HG02623 (cell line): ENCODE data around the gene NEDD9.

Experiments
- ATAC-seq: cut with Tn5 transposase; IDR thresholded peaks from one replicate; pipeline ENCODE4 v1.9.1; 2021; ENCODE audit warnings: moderate library complexity; ENCODE audit not compliant: unreplicated experiment

The NEDD9 gene

DNA sequence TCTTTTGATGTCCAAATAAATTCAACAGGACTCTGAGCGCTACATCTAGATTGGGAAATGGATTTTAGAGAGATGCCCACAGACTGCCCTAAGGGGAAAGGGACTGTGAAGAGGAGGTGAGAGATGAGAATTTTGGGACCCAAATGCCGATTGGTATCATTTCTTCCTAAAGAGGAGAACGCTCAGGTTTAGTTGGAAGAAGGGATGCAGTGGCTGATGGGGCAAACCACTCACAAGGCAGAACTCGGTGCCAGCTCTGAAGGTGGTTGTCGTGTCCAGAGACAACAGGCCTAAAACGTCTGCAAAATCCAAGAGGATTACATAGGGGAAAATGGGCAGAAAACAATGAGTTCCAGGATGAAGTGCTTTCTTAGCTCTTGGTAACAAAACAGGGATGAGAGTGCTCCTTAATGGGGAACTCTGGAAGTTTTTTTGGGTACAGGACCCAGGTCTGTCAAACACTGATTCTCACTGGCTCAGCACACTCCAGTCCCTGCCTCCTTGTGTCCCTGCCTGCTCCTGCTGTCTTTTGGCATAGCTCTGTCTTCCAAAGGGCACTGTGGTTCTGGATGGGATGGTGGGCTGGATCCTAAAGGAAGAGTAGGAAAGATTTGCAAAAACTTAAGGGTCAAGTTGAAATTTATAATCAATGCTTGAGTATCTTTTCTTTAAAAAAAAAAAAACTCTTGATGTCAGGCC is 29.0 kb downstream of the NEDD9 start:
- ATAC-seq = no peak

DNA sequence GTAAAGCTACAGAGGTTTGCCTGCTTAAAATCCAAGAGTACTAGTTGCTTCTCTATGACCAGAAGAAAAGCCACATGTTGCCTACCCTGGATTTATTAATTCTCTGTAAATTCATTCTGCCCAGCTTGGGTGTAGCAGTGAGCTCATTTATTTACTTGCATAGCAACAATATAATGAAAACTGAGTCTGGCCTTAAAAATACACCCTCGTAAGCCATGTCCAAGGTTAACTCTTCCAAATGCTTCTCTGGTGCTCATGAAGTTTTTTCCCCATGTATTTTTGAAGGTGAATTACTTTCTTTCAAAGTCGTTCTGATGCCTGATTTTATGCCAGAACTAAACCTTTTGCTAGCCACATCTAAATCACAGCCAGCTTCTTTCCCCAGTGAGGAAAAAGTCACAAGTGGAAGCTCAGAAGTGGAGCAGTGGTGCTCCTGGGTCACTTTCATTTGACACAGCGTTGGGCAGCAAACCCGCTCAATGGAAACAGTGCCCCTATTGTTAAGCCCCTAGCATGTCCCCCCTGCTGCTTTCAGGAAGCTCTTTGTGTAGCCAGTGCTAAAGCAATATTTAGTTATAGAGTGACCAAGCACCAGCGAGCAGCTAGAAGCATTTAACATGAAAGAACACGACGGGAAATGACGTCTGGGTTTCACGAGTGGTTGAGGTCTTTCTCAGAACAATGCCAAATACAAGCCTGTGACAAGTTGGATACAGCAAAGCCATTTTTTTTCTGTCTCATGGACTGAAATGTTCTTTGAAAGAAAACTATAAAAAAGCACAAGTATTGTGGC is 29.8 kb downstream of the NEDD9 start:
- no peak for ATAC-seq

DNA sequence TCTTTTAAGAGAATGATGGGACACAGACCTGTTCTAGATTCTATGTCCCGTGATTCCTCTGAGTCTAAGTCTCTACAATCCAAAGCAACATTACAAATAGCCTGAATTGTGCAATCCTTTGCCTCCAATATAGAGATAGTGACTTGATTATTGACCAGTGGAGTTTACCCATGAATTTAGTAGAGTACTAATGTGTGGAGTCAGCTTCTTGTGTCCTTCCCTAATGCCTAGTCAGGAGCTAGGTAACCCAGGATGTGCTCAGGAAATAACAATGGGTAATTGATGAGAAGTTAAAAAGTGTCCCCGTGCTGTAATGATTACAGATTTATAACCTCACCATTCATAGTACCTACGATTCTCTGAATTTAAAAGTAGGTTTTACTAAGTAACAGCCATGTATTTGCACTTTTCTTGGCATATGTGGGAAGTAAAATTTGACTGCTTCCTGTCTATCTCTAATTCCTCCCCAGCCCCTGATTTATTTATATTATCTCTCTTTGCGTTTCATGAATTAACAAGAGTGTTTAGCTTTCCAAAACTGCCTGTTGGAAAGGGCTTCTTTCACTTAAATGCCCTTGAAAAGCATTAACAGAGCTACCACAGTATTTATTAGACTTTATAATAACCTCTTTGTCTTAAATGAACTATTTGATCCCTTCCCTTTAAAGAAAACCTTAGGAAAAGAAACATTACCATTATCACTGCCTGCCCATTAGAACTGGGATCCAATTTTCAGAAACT is 30.5 kb downstream of the NEDD9 start:
- ATAC-seq = no peak

DNA sequence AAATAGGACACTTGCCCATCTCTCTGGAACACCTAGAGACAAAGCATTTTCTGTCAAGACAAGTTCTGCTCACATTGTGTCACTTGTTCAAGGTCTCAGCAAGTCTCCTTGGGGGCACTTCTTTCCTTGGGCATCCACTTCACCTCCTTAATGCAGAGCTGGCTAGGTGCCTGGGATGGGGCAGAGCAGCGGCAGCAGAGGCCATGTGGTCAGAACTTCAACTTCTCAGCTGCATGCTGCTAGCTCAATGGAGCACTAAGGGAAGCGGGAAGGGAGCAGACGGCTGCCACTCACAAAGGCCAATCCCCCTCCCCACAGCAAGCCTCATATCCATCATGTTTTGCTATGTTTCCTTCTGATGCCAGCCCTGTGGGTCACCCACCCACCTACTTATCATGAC is 31.5 kb downstream of the NEDD9 start:
- ATAC-seq = no peak

DNA sequence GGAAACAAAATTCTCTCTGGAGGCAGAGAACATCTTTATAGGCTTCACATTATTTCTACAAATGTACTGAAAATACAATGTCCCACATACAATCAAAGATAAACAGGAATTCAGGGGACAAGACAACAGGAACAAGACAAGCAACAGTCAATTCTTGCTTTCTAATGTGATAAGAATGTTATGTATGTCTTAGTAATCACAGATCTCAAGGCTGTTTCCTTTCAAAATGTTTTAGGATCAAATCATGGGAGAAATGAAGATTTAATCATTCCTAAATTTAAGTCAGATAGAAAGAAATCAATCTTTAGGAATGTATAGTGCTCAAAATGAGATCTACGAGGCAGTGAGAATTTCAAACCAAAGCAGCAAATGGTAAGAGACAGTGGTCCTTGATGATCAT is 32.1 kb downstream of the NEDD9 start:
- ATAC-seq = no peak

DNA sequence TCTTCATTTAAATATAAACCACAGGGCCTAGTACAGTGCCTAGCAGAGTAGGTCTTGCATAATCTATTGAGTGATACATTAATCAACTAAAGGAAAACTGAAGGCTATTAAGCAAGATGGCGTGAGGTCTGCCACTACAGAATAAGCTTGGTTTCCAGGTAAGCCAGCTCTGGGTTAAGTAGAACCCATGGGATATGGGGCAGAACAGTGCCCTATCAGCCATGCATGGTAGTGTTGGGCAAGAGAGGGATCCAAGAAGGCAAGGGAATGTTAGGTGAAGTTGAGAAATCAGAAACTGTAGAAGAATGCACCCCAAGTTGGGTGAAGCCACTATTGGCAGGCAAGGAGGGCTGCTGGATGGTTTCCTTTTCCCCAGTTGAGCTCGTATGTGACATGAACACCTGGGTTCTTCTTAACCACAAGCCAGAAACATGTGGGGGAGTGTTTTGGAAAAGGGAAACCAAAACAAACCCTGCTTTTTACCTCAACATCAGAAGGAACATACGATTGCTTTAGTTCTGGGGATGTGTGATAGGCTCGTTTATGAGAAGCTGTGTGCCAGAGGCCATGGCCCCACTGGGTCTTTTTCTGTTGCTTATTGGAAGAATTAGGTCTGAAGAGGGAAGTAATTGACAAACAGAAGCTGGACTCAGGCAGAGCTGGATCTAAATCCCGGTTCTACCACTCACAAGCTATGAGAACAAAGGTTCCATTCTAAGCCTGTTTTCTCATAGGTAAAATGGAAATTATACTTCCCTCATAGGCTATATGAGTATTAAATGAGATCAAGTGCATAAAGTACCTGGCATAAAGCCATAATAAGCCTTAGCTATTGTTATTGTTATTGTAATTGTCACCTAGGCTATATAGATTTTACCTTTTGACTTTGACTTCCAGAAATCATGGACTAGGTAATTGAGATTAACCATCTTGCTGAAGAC is 33.5 kb downstream of the NEDD9 start:
- ATAC-seq = peak; percentile 43

DNA sequence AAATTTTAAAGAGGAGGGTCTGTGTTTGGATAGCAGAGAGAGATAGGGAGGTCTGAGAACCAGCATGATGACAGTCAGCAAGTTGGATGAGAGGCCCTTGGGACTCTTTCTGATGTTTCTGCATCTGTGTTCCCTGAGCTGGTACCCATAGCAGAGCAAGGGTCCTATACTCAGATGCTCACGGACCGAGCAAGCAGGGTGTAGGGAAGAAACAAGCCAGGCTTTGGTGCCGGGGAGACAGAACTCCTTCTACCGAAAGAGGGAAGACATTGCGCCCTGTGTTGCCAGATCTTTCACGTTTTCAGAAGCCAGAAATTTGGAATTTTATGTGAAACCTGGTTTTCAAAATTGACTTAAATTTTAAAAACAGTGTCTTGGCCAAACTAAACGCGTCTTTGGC is 34.6 kb downstream of the NEDD9 start:
- ATAC-seq = no peak

DNA sequence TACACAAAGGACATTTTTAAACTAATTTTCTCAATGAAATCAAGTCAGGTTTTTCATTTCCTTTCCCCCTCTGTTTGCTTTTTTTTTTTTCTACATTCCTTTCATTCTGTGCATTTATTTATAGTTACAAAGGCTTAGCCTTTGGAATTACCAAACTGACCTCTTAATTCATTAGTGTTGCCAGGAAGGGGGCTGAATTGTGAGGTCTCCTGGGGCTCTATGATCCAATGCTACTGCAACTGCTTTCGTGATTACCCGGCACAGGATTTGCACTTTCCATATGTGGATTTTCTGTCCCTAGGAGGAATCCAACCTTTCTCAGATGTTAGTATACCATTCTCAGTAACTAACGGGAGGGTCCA is 35.3 kb downstream of the NEDD9 start:
- ATAC-seq = no peak

DNA sequence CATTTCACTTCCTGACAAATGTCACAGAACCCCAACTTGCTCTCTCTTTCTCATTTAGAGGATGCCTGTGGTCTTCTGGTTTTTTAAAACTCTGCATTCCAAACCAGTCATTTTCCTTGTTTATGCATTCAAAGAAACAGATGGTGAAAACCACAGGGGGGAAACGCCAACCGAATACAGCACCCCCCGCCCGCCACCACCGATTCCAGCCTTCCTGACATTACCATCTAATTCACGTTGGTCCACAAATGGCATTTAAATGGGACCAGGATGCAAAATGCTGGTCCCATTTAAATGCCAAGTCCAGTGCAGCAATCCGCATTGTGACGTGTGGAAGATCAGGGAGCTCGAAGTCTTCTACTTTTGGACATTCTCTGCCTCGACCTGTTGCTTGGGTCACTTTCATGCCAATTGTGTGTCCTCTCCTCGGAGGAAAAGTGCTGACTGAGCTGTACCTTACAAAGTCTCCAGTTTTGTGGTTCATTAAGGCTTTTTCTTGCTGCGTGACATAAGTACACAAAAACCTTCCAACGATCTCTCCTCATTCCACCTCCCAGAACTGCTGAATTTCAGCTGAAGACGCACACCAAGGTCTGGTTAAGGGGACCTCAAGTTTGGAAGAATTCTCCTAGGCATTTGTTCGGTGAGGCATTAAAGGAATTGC is 35.8 kb downstream of the NEDD9 start:
- ATAC-seq = no peak

DNA sequence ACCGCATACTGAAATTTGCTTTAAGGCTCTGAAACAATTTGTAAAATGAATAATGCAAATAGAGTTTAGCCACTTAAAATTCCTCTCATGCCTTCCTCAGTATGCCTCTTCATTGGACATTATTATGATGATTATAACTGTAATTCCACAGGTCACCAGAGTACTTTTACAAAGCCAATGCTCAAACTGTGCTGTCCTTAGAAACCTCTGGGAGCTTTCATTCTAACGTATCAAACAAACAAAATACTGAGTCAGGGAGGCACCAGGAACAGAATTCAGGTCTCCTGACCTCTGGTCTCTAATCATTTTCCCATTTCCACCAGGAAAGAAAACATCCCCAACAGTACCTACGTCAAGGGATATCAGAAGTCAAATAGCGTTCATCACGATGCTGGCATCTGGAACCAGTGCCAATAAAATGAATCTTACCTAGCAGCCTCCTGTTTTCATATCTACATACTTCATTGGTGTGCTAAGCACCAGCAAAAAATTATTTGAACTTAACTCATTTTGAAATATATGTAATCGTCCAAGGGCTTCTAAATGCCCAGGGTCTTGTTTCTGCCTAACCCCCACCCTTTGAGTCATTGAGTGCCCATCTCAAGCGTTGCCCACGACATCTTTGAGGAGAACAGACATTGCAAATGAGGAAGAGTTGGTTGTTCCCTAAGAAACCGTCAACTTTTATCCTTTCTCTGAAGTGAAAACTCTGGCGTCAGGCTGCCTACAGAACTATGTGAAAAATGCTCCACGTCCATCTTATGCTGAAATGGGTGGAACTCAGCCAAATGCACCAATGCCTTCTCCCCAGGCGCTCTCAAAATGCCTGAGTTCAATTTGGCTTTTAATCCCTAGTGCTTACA is 37.9 kb downstream of the NEDD9 start:
- ATAC-seq = no peak

DNA sequence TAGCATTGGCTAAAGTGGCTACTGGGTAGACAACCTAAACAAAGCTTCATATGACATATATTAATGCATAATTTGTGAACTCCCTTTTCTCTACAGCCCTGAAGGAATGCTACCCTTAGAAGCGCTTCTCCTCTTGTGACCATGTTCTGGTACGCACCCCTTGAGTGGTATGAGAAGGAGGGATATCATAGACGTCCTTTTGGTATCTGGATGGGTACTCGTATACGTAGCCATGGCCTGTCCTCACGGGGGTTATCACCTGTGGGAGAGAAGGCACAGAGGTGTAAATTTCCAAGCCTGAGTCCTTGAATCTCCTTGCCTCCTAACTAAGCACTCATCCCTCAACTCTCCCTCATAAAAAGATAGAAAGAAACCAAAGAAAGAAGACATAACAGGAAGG is 39.0 kb downstream of the NEDD9 start:
- ATAC-seq = no peak

DNA sequence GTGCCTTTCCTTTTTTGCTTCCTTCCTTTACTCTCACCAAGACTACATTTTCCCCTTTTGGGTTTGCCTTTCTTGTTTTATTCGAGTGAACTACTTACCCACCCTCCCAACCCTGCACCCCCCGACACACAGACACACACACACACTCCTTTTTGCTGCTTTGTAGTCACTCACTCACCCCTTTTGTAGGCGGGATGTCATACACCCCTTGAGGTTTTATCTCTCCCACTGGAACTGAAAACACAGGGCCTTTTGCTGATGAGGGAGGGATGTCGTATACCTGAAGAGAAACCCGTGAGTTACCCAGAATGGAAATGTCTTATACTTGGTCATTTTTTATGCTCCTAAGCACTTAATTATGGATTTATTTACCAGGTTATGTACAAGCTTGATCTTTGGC is 40.3 kb downstream of the NEDD9 start:
- ATAC-seq = no peak

DNA sequence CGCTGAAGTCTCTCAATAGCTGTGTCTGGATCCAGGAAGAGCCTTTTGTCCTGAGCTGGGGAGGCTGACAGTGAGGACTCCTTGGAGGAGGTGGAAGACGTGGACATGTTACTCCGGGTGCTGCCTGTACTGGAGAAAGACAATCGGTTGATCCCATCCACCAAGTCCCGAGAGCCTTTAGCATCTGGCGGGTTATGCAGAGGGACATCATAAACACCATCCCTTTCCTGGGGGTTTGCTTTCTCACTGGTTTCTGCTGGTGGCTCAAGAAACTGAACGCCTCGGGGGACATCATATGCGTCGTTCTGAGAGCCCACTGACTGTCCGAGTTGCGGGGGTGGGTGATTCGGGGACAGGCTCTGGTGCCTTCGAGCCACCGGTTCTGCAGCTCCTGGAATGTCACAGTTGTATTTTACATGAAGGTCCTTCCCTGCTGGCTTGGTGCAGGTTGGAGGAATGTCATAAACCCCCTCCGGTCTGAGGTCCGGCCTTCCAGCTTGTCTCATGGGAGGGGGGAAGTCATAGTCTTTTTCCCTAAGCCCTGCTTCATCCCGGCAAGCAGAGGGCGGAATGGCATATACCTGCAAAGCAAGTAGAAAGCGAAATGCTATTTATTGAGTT is 41.7 kb downstream of the NEDD9 start:
- no peak for ATAC-seq

DNA sequence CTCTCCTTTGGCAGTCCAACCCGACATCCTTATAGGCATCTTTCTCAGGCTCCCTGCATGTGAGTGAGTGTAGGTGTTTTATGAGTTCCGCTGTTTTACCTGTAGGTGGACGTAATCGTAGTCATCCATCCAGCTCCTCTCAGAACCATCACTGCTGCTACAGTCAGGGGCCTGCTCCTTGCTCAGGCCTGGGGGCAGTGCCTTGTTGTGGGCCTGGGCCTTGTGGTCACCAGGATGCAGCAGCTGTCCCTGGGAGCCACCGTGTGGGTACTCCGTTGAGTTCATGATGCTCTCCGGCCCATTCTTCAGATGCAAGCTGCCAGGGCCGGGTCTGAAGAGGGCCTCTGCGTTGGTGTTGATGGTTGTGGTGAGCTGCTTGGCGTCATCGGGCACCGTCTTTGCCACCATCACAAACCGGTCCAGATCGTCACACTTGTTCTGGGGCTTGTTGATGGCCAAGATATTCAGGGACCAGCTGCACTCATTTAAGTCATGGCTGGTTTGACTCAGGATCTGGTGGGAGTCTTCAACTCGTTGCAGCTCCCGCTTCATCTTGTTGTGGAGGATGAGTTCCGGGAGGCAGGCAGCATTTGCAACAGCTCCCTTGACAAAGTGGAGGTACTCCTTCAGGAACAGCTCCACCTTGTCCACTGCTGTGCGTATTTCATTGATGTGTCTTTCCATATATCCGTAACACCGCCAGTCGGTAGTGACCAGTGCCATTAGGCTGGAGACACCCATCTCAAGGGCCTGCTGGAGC is 42.4 kb downstream of the NEDD9 start:
- ATAC-seq = no peak

DNA sequence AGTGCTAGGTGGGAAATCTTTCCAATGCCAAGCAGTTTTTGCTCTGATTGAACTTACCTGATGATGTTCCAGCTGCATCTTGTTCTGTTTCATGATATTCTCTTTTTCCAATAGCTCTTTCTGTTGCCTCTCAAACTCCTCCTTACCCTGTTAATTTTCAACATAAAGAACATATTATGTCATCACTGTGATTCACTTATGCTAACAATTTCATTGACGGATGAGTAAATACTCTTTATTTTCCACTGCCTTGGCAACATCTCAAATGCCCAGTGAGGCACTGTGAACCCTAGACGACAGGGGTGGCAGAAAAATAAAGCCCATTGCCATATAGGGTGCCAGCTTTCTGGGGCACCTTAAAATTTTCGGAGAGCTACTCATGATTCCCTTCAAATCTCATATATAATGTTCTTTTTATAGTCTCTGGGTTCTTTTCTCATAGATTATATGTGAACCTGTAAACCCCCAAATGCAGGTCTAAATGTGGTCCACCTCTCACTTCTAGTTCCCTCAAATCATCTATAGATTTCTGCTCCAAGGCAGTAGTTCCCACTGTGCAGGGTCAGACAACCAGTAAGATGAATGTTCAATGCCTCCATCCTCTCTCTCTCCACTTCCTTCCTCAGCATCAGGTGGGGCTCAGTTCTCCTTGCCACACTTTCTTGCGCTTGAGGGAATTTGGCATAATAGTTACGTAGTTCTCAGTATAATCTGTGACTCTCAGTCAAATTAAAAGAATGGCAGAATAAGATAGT is 44.1 kb downstream of the NEDD9 start:
- ATAC-seq = no peak

DNA sequence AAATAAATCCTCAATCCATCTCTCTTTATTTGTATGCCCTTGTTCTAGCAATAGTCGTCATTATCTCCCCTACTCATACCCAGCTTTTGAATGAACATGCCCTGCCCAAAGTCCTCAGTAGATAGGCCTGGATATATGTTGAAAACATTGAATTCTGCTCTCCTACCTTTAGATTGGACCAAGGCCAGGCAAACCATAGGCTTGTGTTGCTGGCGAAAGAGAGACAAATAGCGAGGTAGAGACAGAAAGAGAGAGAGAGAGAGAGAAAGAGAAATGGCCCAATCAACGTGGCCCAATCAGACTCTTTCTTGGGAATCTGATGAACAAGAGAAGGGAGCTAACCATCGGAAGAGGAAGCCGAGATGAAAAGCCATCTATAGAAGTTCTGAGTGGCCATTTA is 45.2 kb downstream of the NEDD9 start:
- no peak for ATAC-seq

DNA sequence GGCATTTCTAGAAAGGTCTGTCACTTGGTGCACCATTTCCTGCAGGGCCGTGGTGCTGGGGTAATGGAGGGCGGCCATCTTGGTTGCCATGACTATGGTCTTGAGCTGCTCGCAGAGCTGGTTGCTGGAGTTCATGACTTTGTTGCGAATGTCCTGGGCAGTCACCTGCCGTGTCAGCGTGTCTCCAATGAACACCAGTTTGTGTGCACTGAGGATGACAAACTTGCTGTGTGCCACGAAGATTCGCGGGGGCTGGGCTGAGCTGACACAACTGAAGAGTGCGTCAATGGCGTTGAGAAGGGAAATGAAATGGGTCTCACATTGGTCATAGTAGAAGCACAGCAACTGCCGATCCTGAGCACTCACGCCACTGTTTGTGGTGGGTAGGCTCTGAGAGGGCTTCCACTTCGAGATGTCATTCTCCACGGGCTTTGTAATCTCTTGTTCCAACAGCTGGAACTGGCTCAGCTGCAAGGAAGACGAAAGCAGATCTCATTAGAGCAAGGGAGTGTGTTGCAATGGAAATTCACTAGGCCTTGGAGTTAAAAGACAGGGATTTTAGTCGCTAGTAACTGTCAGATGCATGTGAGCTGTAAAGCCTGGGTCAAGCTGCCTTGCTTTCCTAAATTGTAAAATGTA is 47.1 kb downstream of the NEDD9 start:
- no peak for ATAC-seq
